ENCODE measurements around the gene ZNF804A.

The ZNF804A gene

GRCh38 chr2:184646177-184646576 is 47.8 kb downstream of the ZNF804A start:
- peak; percentile 78 for FAIRE-seq
- peak; percentile 2 for DNase-seq (ENCODE audit: insufficient read length, low spot score)
- TF ChIP-seq POLR2A (IDR thresholded peaks at IDR 0.05; ENCODE audit: low read depth, low read length), result no peak

- FAIRE-seq (no peak), DNase-seq (ENCODE audit: insufficient read length, low spot score) (no peak)
- no peak for TF ChIP-seq POLR2A (IDR thresholded peaks at IDR 0.05; ENCODE audit: low read depth, low read length)
Observed at GRCh38 chr2:184646593-184646992, 48.3 kb downstream of the ZNF804A start.

GRCh38 chr2:184654945-184655344 is 56.6 kb downstream of the ZNF804A start:
- DNase-seq (ENCODE audit: insufficient read length, low spot score) (no peak), FAIRE-seq (no peak)
- no peak for TF ChIP-seq POLR2A (IDR thresholded peaks at IDR 0.05; ENCODE audit: low read depth, low read length)

GRCh38 chr2:184677171-184677570 is 78.8 kb downstream of the ZNF804A start:
- FAIRE-seq (no peak), DNase-seq (ENCODE audit: insufficient read length, low spot score) (no peak)
- TF ChIP-seq POLR2A (IDR thresholded peaks at IDR 0.05; ENCODE audit: low read depth, low read length), result no peak

- FAIRE-seq (no peak), DNase-seq (ENCODE audit: insufficient read length, low spot score) (no peak)
- no peak for TF ChIP-seq POLR2A (IDR thresholded peaks at IDR 0.05; ENCODE audit: low read depth, low read length)
Observed at GRCh38 chr2:184679219-184680018, 81.1 kb downstream of the ZNF804A start.

GRCh38 chr2:184680825-184681224 is 82.5 kb downstream of the ZNF804A start:
- TF ChIP-seq POLR2A (IDR thresholded peaks at IDR 0.05; ENCODE audit: low read depth, low read length), result no peak
- DNase-seq (ENCODE audit: insufficient read length, low spot score) (no peak), FAIRE-seq (no peak)

- DNase-seq (ENCODE audit: insufficient read length, low spot score) (no peak), FAIRE-seq (no peak)
Observed at GRCh38 chr2:184681642-184682321, 83.5 kb downstream of the ZNF804A start.

GRCh38 chr2:184683911-184684310 is 85.6 kb downstream of the ZNF804A start:
- FAIRE-seq (no peak), DNase-seq (ENCODE audit: insufficient read length, low spot score) (no peak)
- TF ChIP-seq POLR2A (IDR thresholded peaks at IDR 0.05; ENCODE audit: low read depth, low read length), result no peak

More at GRCh38 chr2:184681642-184682321, 83.5 kb downstream of the ZNF804A start:
- no peak for TF ChIP-seq POLR2A (IDR thresholded peaks at IDR 0.05; ENCODE audit: low read depth, low read length)

- DNase-seq (ENCODE audit: insufficient read length, low spot score) (no peak), FAIRE-seq (peak; percentile 11)
- no peak for TF ChIP-seq POLR2A (IDR thresholded peaks at IDR 0.05; ENCODE audit: low read depth, low read length)
Observed at GRCh38 chr2:184685999-184686841, 87.9 kb downstream of the ZNF804A start.

GRCh38 chr2:184689638-184690037 is 91.3 kb downstream of the ZNF804A start:
- FAIRE-seq, result no peak
- no peak for DNase-seq (ENCODE audit: insufficient read length, low spot score)
- no peak for TF ChIP-seq POLR2A (IDR thresholded peaks at IDR 0.05; ENCODE audit: low read depth, low read length)

- DNase-seq (ENCODE audit: insufficient read length, low spot score), result no peak
- TF ChIP-seq POLR2A (IDR thresholded peaks at IDR 0.05; ENCODE audit: low read depth, low read length), result no peak
- no peak for FAIRE-seq
Observed at GRCh38 chr2:184692141-184692734, 93.9 kb downstream of the ZNF804A start.

GRCh38 chr2:184696644-184697043 is 98.3 kb downstream of the ZNF804A start:
- no peak for DNase-seq (ENCODE audit: insufficient read length, low spot score)
- no peak for FAIRE-seq
- TF ChIP-seq POLR2A (IDR thresholded peaks at IDR 0.05; ENCODE audit: low read depth, low read length), result no peak

- FAIRE-seq (no peak), DNase-seq (ENCODE audit: insufficient read length, low spot score) (no peak)
- TF ChIP-seq POLR2A (IDR thresholded peaks at IDR 0.05; ENCODE audit: low read depth, low read length), result no peak
Observed at GRCh38 chr2:184698476-184698875, 100.1 kb downstream of the ZNF804A start.

- TF ChIP-seq POLR2A (IDR thresholded peaks at IDR 0.05; ENCODE audit: low read depth, low read length), result no peak
- FAIRE-seq (no peak), DNase-seq (ENCODE audit: insufficient read length, low spot score) (no peak)
Observed at GRCh38 chr2:184721881-184722280, 123.6 kb downstream of the ZNF804A start.

Measured in H54 (cell line).